SU-DHL-6 (cell line): ENCODE results near the gene POF1B.

Experiments used
- EZH2phosphoT487 ChIP-seq: fragments of 200-600 bp; sonication (generic), shearing (Covaris generic); conservative IDR thresholded peaks from 2 replicates; pipeline ENCODE4 v1.6.1; 2018; ENCODE audit warnings: mild to moderate bottlenecking, antibody characterized with exemption, low read length, moderate library complexity, mixed read lengths
- TF ChIP-seq, protein P1 (sequence below): fragments of 200-600 bp; sonication (generic); IDR thresholded peaks from one replicate; pipeline ENCODE4 v1.5.1; 2017; ENCODE audit warnings: antibody characterized with exemption, mild to moderate bottlenecking, low read length, moderate library complexity; ENCODE audit not compliant: insufficient read depth, poor library complexity, severe bottlenecking

DNA sequence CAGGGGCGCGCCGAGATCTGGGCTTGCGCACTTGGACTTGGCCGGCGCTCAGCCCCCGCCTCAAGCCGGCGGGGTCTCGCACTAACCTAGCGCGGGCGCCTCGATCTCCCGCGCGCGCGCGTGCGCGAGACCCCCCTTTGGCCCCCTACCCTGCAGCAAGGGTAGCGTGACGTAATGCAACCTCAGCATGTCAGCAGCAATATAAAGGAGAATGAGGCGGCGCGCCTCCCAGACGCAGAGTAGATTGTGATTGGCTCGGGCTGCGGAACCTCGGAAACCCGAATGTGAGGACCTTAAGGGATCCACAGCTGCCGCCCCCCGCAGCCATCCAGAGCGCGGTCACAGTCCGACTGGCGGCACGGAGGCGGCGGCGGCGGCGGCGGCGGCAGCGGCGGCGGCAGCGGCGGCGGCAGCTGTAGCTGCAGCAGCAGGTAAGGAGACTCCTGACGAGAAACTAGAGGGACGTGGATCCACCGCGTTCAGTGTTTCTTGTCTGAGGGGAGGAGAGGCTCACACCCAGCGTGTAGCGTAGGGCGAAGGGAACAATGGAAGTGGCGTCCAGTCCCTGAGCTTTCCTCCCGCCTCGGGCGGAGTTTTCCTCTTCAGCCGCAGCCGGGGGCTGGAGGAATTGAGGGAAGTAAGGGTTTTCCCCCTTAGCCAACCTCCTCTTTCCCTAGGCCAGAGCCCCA, 135.6 kb downstream of the POF1B start, which contains the start of the genes SATL1 and ZNF711:
- TF ChIP-seq, protein P1, sequence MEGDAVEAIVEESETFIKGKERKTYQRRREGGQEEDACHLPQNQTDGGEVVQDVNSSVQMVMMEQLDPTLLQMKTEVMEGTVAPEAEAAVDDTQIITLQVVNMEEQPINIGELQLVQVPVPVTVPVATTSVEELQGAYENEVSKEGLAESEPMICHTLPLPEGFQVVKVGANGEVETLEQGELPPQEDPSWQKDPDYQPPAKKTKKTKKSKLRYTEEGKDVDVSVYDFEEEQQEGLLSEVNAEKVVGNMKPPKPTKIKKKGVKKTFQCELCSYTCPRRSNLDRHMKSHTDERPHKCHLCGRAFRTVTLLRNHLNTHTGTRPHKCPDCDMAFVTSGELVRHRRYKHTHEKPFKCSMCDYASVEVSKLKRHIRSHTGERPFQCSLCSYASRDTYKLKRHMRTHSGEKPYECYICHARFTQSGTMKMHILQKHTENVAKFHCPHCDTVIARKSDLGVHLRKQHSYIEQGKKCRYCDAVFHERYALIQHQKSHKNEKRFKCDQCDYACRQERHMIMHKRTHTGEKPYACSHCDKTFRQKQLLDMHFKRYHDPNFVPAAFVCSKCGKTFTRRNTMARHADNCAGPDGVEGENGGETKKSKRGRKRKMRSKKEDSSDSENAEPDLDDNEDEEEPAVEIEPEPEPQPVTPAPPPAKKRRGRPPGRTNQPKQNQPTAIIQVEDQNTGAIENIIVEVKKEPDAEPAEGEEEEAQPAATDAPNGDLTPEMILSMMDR = no peak
- TF ChIP-seq EZH2phosphoT487 = no peak
